Activated naive CD8-positive, alpha-beta T cell (primary cell): ENCODE results near the gene MINDY3.

Experiments
- H3K27ac Mint-ChIP-seq: one replicate; pipeline ENCODE4 v1.8.0; 2021; ENCODE audit warnings: mixed read lengths
- H3K27me3 Mint-ChIP-seq: one replicate; pipeline ENCODE4 v1.8.0; 2021; ENCODE audit warnings: mixed read lengths
- H3K36me3 Mint-ChIP-seq: one replicate; pipeline ENCODE4 v1.8.0; 2021; ENCODE audit warnings: mixed read lengths
- H3K4me1 Mint-ChIP-seq: one replicate; pipeline ENCODE4 v1.8.0; 2021; ENCODE audit warnings: low read depth, mixed read lengths
- H3K4me3 Mint-ChIP-seq: one replicate; pipeline ENCODE4 v1.8.0; 2021; ENCODE audit warnings: mild to moderate bottlenecking, mixed read lengths
- H3K9me3 Mint-ChIP-seq: one replicate; pipeline ENCODE4 v1.8.0; 2021; ENCODE audit warnings: low read depth, mixed read lengths

Gene MINDY3

DNA sequence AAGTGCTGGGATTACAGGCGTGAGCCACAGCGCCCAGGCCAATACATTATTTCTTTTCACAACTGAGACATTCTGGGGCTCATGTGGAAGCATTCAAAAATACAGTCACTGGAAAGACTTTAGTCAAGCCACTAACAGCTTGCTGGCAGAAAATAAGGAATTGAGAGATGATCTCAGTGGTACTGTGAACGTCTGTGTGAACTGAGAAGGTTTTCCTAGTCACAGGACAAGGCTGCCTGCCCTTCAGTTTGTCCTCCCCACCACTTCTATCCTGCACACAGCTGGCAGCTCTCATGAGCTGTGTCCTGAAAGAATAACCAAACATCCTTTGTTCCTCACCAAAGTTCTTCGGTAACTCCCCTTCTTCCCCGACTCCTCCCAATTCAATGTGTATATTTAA, 109.3 kb downstream of the MINDY3 start:
- Mint-ChIP-seq H3K4me3 (no peak overlapping the region), H3K36me3 (no peaks in the 10 kb centered on the region), H3K4me1 (no peaks in the 10 kb centered on the region), H3K9me3 (no peaks in the 10 kb centered on the region), H3K27ac (no peak overlapping the region), H3K27me3 (peaks cover 11% of the 10 kb centered on the region)

DNA sequence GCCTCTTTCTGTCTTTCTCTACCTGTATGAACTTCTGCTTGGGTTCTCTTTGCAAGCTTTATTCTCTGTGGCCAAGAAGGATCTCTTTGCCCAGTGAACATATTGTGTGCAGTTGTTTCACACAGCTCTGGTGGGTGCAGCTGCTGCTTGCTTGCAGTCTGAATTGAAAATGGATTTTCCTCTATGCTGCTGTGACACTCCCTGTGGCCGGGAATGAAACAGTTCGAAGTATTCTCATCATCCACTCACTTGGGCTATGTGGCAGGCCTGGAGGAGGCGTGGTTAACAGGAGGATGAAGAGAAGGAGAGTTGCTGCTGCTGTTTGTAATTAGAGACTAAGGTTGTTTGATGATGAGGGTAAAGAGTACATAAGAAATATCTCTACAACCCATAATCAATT, 112.2 kb downstream of the MINDY3 start:
- Mint-ChIP-seq H3K4me1 (no peaks in the 10 kb centered on the region), H3K4me3 (no peak overlapping the region), H3K9me3 (no peaks in the 10 kb centered on the region), H3K27me3 (peaks cover 5% of the 10 kb centered on the region), H3K27ac (no peak overlapping the region), H3K36me3 (no peaks in the 10 kb centered on the region)

DNA sequence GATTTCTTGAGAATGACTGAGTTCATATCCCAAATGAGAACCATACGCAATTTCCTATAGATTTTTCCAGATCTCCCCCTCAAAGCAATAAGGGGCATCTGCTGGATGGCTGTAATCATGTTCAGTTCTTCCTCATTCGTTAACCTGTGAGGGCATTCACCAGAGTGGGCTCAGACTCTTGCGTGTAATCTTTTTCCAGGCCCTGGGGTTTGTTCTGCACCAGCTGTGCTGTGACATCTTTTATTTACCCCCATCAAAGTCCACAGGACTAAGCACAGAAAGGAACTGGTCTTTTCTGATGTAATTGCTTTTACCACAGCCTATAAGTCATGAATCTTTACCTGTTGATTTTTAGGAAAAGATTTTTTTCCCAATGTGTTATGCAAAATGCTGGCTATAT, 112.7 kb downstream of the MINDY3 start:
- Mint-ChIP-seq H3K36me3 (no peaks in the 10 kb centered on the region), H3K4me1 (no peaks in the 10 kb centered on the region), H3K4me3 (no peak overlapping the region), H3K9me3 (no peaks in the 10 kb centered on the region), H3K27me3 (peaks cover under 1% of the 10 kb centered on the region), H3K27ac (no peak overlapping the region)

DNA sequence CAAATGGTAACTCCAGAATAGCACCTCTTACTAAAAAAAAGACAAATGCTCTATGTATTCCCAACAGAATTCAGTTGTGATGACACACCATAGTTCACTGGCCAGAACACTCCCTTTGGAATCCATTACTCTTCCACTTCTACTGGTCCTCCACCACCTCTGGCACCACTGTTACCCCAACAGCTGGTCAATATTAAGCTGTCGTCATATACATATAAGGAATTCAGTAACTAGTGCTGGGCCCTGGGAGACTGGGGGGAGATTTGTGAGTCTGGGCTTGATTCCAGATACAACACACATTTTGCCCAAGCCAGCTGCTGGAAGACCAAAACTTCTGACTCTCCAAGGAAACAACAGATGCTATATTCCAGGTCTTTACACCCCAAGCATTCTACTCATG, 114.6 kb downstream of the MINDY3 start:
- Mint-ChIP-seq H3K4me1 (no peaks in the 10 kb centered on the region), H3K27ac (no peak overlapping the region), H3K36me3 (no peaks in the 10 kb centered on the region), H3K9me3 (no peaks in the 10 kb centered on the region), H3K27me3 (peaks cover 8% of the 10 kb centered on the region), H3K4me3 (no peak overlapping the region)

DNA sequence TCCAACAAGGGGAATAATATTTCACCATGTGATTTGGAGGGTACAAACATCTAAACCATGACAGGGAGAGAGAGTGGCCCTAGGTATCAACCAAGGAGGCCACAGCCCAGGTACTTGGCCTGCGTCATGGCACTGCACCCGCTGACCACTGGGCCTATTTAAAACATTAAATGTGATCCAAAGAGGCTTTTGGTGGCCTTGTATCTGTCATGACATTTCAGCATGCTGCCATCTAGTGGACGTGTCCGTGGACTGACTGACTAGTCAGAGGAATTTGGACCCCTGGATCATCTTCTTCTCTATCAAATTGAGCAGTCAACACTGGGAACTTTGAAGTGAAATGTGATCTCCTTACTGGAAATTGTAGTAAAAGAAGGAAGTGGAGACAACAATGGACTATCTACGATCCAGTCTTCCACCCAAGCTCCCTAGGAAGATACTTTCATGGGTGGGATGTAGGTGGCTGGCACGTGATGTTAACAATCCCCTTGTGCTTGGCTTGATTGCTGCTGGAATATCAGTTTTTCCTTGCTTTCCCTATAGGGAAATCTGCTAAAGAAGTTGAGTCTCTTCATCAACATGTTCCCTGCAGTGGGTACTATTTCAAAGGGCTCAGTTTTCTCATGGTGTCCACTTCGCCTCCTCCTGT, 116.0 kb downstream of the MINDY3 start:
- no peaks in the 10 kb centered on the region for H3K4me1 Mint-ChIP-seq
- H3K9me3 Mint-ChIP-seq = no peaks in the 10 kb centered on the region
- no peaks in the 10 kb centered on the region for H3K36me3 Mint-ChIP-seq
- H3K27ac Mint-ChIP-seq = no peak overlapping the region
- H3K27me3 Mint-ChIP-seq = peaks cover 9% of the 10 kb centered on the region
- H3K4me3 Mint-ChIP-seq = no peak overlapping the region

DNA sequence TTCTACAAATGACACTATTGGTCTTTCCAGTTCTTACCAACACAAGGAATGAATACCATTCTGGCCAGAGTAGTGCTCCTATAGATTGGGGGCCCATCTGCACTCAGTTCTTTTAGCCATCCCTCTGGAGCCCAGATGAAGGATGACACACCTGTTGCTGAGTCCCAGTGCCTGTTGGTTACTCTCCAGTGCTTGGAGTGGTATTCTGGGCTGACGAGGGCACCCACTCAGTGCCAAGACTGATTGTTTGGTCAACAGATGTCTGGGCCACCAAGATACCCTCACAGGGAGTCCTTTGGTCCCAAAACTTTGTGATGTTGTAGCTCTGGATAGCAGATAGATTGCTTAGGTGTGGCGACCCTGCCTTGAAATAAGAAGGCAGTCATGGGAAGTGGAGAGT, 116.9 kb downstream of the MINDY3 start:
- no peaks in the 10 kb centered on the region for H3K4me1 Mint-ChIP-seq
- no peak overlapping the region for H3K4me3 Mint-ChIP-seq
- no peaks in the 10 kb centered on the region for H3K9me3 Mint-ChIP-seq
- peaks cover 9% of the 10 kb centered on the region for H3K27me3 Mint-ChIP-seq
- no peaks in the 10 kb centered on the region for H3K36me3 Mint-ChIP-seq
- H3K27ac Mint-ChIP-seq = no peak overlapping the region

DNA sequence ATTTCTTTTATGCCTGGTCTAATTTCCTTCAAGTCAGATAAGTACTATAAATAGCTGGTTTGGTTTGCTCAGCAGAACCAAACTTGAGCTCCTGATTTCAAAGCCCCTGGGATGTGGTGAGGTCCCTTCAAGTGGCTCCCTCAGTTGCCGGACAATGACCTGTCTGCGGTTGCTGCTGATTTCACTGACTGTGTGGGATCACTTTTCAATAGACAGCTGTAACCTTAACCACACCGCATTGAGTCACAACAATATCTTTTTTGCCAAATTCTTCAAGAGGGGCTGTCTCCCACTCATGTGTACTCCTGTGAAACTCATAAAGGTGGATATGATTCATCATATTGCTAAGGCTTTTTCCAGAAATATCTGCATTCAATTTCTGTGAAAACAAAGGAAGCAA, 117.5 kb downstream of the MINDY3 start:
- Mint-ChIP-seq H3K4me1 (no peaks in the 10 kb centered on the region), H3K9me3 (no peaks in the 10 kb centered on the region), H3K27me3 (peaks cover 9% of the 10 kb centered on the region), H3K27ac (no peak overlapping the region), H3K36me3 (no peaks in the 10 kb centered on the region), H3K4me3 (no peak overlapping the region)

DNA sequence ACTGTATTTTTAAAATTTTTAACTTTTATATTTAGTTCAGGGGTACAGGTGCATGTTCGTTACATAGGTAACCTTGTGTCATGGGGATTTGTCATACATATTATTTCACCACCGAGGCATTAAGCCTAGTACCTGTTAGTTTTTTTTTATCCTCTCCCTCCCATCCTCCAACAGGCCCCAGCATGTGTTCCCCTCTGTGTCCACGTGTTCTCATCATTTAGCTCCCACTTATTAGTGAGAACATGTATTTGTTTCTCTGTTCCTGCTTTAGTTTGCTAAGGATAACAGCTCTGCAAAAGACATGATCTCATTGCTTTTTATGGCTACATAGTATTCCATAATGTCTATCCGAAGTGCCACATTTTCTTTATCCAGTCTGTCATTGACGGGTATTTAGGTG, 118.2 kb downstream of the MINDY3 start:
- no peak overlapping the region for H3K4me3 Mint-ChIP-seq
- peaks cover 11% of the 10 kb centered on the region for H3K27me3 Mint-ChIP-seq
- H3K9me3 Mint-ChIP-seq = no peaks in the 10 kb centered on the region
- no peaks in the 10 kb centered on the region for H3K36me3 Mint-ChIP-seq
- H3K4me1 Mint-ChIP-seq = no peaks in the 10 kb centered on the region
- no peak overlapping the region for H3K27ac Mint-ChIP-seq

DNA sequence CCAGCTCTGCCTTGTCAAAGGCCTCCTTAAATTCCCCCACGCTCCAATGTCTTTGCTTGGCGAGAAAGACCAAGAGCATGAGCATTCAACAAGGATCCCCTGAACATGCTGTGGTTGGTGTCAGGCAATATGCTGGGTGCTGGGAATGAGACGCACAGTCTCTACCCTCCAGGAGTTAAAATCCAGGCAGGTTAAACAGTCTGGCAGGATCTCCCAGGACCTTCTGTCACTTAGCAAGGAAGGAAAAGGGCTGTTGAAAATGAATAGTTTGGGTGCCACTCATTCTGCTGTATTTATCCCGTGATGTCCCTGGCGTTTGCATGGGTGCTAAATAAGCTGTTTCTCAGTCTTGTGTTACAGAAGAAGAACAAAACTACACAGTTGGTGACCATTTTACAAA, 118.7 kb downstream of the MINDY3 start:
- Mint-ChIP-seq H3K36me3 (no peaks in the 10 kb centered on the region), H3K27ac (no peak overlapping the region), H3K27me3 (peaks cover 11% of the 10 kb centered on the region), H3K4me3 (no peak overlapping the region), H3K4me1 (no peaks in the 10 kb centered on the region), H3K9me3 (no peaks in the 10 kb centered on the region)

DNA sequence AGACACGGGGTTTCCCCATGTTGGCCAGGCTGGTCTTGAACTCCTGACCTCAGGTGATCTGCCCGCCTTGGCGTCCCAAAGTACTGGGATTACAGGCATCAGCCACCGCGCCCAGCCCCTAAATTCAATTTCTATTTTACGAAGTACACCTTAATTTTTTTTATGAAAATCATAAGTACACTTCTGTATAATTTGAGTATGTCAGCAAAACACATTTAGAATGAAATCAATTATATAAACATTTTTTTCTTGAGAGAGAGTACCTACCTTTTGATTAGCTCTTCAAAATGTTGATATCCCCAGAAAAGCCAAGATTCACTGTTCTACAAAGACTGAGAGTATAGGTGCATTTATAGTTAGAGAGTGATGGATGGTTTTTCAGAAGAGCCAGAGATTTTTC, 120.0 kb downstream of the MINDY3 start:
- H3K27me3 Mint-ChIP-seq = peaks cover 17% of the 10 kb centered on the region
- no peak overlapping the region for H3K27ac Mint-ChIP-seq
- H3K9me3 Mint-ChIP-seq = no peaks in the 10 kb centered on the region
- H3K4me1 Mint-ChIP-seq = no peaks in the 10 kb centered on the region
- no peak overlapping the region for H3K4me3 Mint-ChIP-seq
- H3K36me3 Mint-ChIP-seq = no peaks in the 10 kb centered on the region

DNA sequence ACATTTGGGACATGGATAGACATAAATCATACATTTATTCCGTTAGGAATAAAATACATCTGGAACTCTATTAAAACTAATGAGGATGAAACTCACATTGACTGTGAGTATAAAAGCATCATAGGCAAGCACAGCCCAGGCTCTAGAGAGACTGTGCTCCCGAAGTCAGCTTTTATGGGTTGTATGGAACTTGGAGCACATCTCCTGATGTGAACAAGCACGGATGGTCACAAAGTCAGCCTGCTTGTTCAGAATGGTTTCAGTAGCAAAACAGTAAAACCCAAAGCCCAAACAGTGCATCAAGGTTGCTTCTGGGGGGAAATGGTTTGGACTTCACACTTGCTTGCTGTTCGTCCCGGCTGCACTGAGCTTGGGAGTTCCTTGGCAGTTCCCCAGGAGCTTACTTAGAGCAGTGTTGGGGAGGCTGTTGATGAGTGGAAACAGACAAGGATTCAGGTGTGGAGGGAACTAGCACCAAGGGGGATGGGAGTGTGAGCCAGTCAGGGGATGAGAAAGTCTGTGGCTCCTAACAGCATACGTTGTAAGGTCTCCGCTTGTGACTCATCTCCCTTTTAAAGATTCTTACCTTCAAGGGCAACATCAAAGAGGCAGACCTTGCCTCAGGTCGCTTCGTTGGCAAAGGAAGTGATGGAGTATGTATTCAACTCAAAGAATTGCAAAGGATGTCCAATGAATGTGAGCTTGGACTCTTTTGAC, 120.9 kb downstream of the MINDY3 start:
- H3K4me1 Mint-ChIP-seq = no peaks in the 10 kb centered on the region
- no peaks in the 10 kb centered on the region for H3K9me3 Mint-ChIP-seq
- peaks cover 17% of the 10 kb centered on the region for H3K27me3 Mint-ChIP-seq
- no peak overlapping the region for H3K27ac Mint-ChIP-seq
- H3K4me3 Mint-ChIP-seq = no peak overlapping the region
- H3K36me3 Mint-ChIP-seq = no peaks in the 10 kb centered on the region

DNA sequence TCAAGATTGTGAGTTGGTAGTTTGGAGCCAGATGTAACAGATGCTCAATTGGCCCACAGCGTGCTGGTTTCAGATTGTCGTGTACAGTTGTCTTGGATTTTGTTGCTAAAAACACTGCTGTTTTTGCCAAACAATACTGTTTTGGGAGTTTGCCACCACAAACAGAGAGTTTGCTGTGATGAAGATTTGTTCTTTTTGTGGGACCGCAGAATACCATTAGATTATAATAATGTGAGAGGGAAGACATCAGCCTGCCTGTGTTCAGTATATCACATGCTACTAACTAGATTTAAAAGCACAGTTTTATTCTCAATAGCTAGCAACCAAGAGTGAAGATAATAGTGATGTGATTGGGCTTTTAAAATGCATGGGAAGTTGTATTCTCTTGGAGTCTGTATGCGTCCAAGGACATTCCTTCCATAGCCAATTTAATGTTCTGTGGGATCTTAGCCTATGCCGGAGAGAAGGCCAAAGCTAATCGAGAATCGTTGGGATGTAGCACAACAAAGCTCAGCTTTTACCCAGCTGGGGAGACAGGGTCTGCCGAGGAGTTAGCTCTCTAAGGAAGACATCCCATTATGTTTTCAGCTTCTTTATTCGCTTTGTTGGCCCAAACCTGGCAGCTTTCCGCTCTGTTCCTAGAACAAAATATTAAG, 121.9 kb downstream of the MINDY3 start:
- H3K9me3 Mint-ChIP-seq = no peaks in the 10 kb centered on the region
- no peaks in the 10 kb centered on the region for H3K4me1 Mint-ChIP-seq
- no peak overlapping the region for H3K4me3 Mint-ChIP-seq
- H3K27me3 Mint-ChIP-seq = peaks cover 22% of the 10 kb centered on the region
- no peak overlapping the region for H3K27ac Mint-ChIP-seq
- H3K36me3 Mint-ChIP-seq = no peaks in the 10 kb centered on the region

DNA sequence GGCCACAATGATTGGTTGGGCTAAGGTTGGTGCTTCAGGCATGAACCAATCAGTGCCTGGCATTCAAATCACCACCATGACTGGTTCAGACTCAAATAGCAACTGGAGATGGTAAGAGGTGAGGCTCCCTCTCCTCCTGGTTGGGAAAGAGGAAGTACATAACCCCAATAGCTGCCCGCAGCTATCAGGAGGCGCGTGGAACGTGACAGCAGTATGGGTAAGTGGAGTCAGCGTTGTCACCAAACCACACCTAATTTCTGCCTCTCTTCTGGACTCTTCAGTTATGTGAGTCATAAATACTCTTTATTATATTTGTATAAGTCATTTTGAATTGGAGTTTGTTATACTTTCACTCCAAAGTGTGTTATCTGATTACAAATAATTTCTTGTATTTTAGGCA, 122.7 kb downstream of the MINDY3 start:
- Mint-ChIP-seq H3K4me3 (no peak overlapping the region), H3K27ac (no peak overlapping the region), H3K27me3 (peaks cover 22% of the 10 kb centered on the region), H3K4me1 (no peaks in the 10 kb centered on the region), H3K9me3 (no peaks in the 10 kb centered on the region), H3K36me3 (no peaks in the 10 kb centered on the region)

DNA sequence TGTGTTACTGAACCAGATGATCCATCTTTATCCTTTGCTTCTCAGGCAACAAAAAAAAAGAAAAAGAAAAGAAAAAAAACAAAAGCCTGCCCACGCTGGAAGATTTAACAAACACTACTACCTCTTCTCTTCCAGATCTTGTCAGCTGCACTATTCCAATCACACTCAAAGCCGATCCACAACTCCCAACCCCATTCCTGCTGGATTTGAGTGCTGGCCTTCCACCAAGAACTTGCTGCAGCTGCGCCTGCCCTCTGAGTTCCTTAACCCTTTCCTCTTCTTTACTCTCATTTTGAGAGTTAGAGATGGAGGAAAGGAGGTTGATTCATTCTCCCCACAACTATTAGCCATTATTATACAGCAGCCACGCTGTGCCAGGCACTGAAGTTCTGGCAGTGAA, 124.5 kb downstream of the MINDY3 start:
- H3K27me3 Mint-ChIP-seq = peaks cover 14% of the 10 kb centered on the region
- H3K36me3 Mint-ChIP-seq = no peaks in the 10 kb centered on the region
- no peak overlapping the region for H3K4me3 Mint-ChIP-seq
- H3K9me3 Mint-ChIP-seq = peaks cover 8% of the 10 kb centered on the region
- no peak overlapping the region for H3K27ac Mint-ChIP-seq
- no peaks in the 10 kb centered on the region for H3K4me1 Mint-ChIP-seq

DNA sequence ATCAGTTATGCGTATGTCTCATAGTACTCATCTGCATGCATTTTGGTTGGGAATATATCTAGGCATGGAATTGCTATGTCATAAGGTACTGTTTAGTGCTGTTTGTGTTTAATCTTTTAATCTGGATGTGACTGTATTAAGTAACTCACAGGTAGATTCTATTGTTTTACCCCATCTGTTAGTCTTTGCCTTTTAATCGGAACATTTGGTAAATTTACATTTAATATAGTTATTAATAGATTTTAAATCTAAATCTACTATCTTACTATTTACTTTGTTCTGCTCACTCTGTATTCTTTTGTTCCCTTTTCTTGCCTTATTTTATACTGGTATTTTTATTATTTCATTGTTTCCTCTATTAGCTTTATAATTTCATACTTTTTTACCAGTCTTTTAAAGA, 130.0 kb downstream of the MINDY3 start:
- Mint-ChIP-seq H3K27ac (no peak overlapping the region), H3K36me3 (no peaks in the 10 kb centered on the region), H3K27me3 (peaks cover 9% of the 10 kb centered on the region), H3K4me1 (no peaks in the 10 kb centered on the region), H3K4me3 (no peak overlapping the region), H3K9me3 (peaks cover 14% of the 10 kb centered on the region)
